ENCODE measurements around the gene PTPA.

GRCh38 chr9:129113645-129114304, 2.6 kb downstream of the PTPA start:
- TF ChIP-seq BHLHE40 (IDR thresholded peaks at IDR 0.05; ENCODE audit: borderline replicate concordance): no peak
- TF ChIP-seq SP1 (IDR thresholded peaks at IDR 0.05): no peak
- TF ChIP-seq ELF4 (IDR thresholded peaks at IDR 0.05): no peak
- no peak for TF ChIP-seq ARNT (IDR thresholded peaks at IDR 0.05)
- no peak for TF ChIP-seq L3MBTL2 (conservative IDR thresholded peaks at IDR 0.05)
